ENCODE measurements around the gene UPK2. TPM values are rescaled to one million over a fixed set of nuclear protein-coding genes. Genes with fewer than 3 reads are reported as not detected.
A peak's percentile ranks its signal among the peaks of the same experiment; 100 is the strongest.

Gene UPK2
- total and polyA plus RNA-seq, 4 donors, result 0.07 TPM; not detected in 3

- peaks cover 16 to 67% (median 36%) of the 10 kb centered on the region in 5 donors for H3K4me1 ChIP-seq (ENCODE audit: control insufficient read depth in 5 of 5, insufficient read depth in 5 of 5, low read length in 5 of 5)
Measured at GRCh38 chr11:118908901-118909618, 47.0 kb upstream of the UPK2 start.

GRCh38 chr11:118909619-118910308 lies 46.3 kb upstream of the UPK2 start:
- Histone ChIP-seq H3K4me1 (ENCODE audit: control insufficient read depth in 5 of 5, insufficient read depth in 5 of 5, low read length in 5 of 5) (peaks cover 16 to 74% (median 42%) of the 10 kb centered on the region in 5 donors), H3K4me3 (peak overlapping the region; percentile 41), H3K36me3 (ENCODE audit: control insufficient read depth in 4 of 4, insufficient read depth in 4 of 4, low read length in 4 of 4) (peaks cover 3 to 18% (median 14%) of the 10 kb centered on the region in 4 donors), H3K9ac (ENCODE audit: insufficient read depth in 1 of 2, low read length in 2 of 2) (peak overlapping the region in 1 of 2 donors; percentile 90), H3K27me3 (ENCODE audit: control insufficient read depth in 3 of 3, insufficient read depth in 3 of 3, low read length in 2 of 3) (no peaks in the 10 kb centered on the region), H3K27ac (ENCODE audit: low read depth in 1 of 2, low read length in 1 of 2) (peak overlapping the region; percentile 92 to 95), H3K9me3 (ENCODE audit: control insufficient read depth in 4 of 4, insufficient read depth in 3 of 4, low read length in 3 of 4) (no peaks in the 10 kb centered on the region)
- WGBS, 2 donors, result 51 to 69% methylated on average over 18 to 21 of the region's 21 CpGs
- peak in 2 of 3 donors; percentile 47 to 57 for DNase-seq
- TF ChIP-seq CTCF (IDR thresholded peaks at IDR 0.05; ENCODE audit: control extremely low read depth, extremely low read depth), result no peak
- ATAC-seq (ENCODE audit: insufficient read depth, low FRiP score), result no peak

More at GRCh38 chr11:118908901-118909618, 47.0 kb upstream of the UPK2 start:
- DNase-seq (peak; percentile 97 to 99 (median 98)), ATAC-seq (ENCODE audit: insufficient read depth, low FRiP score) (no peak)
- peaks cover 3 to 22% (median 15%) of the 10 kb centered on the region in 4 donors for H3K36me3 ChIP-seq (ENCODE audit: control insufficient read depth in 4 of 4, insufficient read depth in 4 of 4, low read length in 4 of 4)
- peak overlapping the region; percentile 41 for H3K4me3 ChIP-seq
- peak overlapping the region; percentile 92 to 95 for H3K27ac ChIP-seq (ENCODE audit: low read depth in 1 of 2, low read length in 1 of 2)
- H3K27me3 ChIP-seq (ENCODE audit: control insufficient read depth in 3 of 3, insufficient read depth in 3 of 3, low read length in 2 of 3), result no peaks in the 10 kb centered on the region
- H3K9ac ChIP-seq (ENCODE audit: insufficient read depth in 1 of 2, low read length in 2 of 2), result peak overlapping the region in 1 of 2 donors; percentile 90
- H3K9me3 ChIP-seq (ENCODE audit: control insufficient read depth in 4 of 4, insufficient read depth in 3 of 4, low read length in 3 of 4), result no peaks in the 10 kb centered on the region
- WGBS, 2 donors, result 25 to 37% methylated on average over 15 to 17 of the region's 17 CpGs
- TF ChIP-seq CTCF (IDR thresholded peaks at IDR 0.05; ENCODE audit: control extremely low read depth, extremely low read depth), result no peak

- ATAC-seq (ENCODE audit: insufficient read depth, low FRiP score), result peak; percentile 17
- Histone ChIP-seq H3K4me1 (ENCODE audit: control insufficient read depth in 5 of 5, insufficient read depth in 5 of 5, low read length in 5 of 5) (peaks cover 19 to 80% (median 47%) of the 10 kb centered on the region in 5 donors), H3K27ac (ENCODE audit: low read depth in 1 of 2, low read length in 1 of 2) (peak overlapping the region; percentile 95 to 96), H3K9ac (ENCODE audit: insufficient read depth in 1 of 2, low read length in 2 of 2) (peak overlapping the region; percentile 16 to 40), H3K36me3 (ENCODE audit: control insufficient read depth in 4 of 4, insufficient read depth in 4 of 4, low read length in 4 of 4) (peaks cover 3 to 17% (median 13%) of the 10 kb centered on the region in 4 donors), H3K27me3 (ENCODE audit: control insufficient read depth in 3 of 3, insufficient read depth in 3 of 3, low read length in 2 of 3) (no peaks in the 10 kb centered on the region), H3K9me3 (ENCODE audit: control insufficient read depth in 4 of 4, insufficient read depth in 3 of 4, low read length in 3 of 4) (no peaks in the 10 kb centered on the region), H3K4me3 (peak overlapping the region; percentile 41)
- 11 to 26% methylated on average over 46 to 67 of the region's 67 CpGs for WGBS, 2 donors
- TF ChIP-seq CTCF (IDR thresholded peaks at IDR 0.05; ENCODE audit: control extremely low read depth, extremely low read depth), result no peak
- DNase-seq, result peak; percentile 89 to 96 (median 94)
Measured at GRCh38 chr11:118910309-118911112, 45.6 kb upstream of the UPK2 start.
